Liver (tissue), 9 donors: ENCODE data around the gene SLC12A8. TPM values are rescaled to one million over a fixed set of nuclear protein-coding genes. Genes with fewer than 3 reads are reported as not detected.
A peak's percentile ranks its signal among the peaks of the same experiment; 100 is the strongest.

Experiments used
- DNase-seq: peaks from one replicate; pipeline ENCODE4 v3.0.0-alpha.2; 2017; ENCODE audit warnings: low spot score
- H3K27ac ChIP-seq, 2 donors: one replicate each; pipeline ENCODE4 v1.7.0; 2013; ENCODE audit warnings: inconsistent platforms in 2 of 2, low read length in 2 of 2, control low read depth in 1 of 2, low read depth in 1 of 2, mild to moderate bottlenecking in 1 of 2
- H3K27me3 ChIP-seq, 4 donors: one replicate each; pipeline versions ENCODE4 v1.6.1 to v1.7.0; 2013; ENCODE audit warnings: low read length in 3 of 4, inconsistent platforms in 1 of 4, mild to moderate bottlenecking in 1 of 4, moderate library complexity in 1 of 4; ENCODE audit not compliant: control insufficient read depth in 4 of 4, insufficient read depth in 4 of 4
- H3K36me3 ChIP-seq, 4 donors: one replicate each; pipeline versions ENCODE4 v1.6.1 to v1.7.0; 2013; ENCODE audit warnings: low read length in 3 of 4, mild to moderate bottlenecking in 3 of 4, low read depth in 1 of 4, moderate library complexity in 1 of 4; ENCODE audit not compliant: control insufficient read depth in 4 of 4, insufficient read depth in 3 of 4
- H3K4me1 ChIP-seq, 4 donors: one replicate each; pipeline versions ENCODE4 v1.6.1 to v1.7.0; 2013; ENCODE audit warnings: low read length in 3 of 4, mild to moderate bottlenecking in 3 of 4, moderate library complexity in 1 of 4; ENCODE audit not compliant: control insufficient read depth in 4 of 4, insufficient read depth in 4 of 4
- H3K4me3 ChIP-seq, 3 donors: one replicate each; pipeline versions ENCODE4 v1.6.1 to v1.7.0; 2013; ENCODE audit warnings: low read length in 3 of 3, control low read depth in 1 of 3, low read depth in 1 of 3, mild to moderate bottlenecking in 1 of 3
- H3K9ac ChIP-seq, 2 donors: one replicate each; pipeline ENCODE4 v1.7.0; 2013; ENCODE audit warnings: low read length in 2 of 2, mild to moderate bottlenecking in 2 of 2, moderate library complexity in 2 of 2, control low read depth in 1 of 2, low read depth in 1 of 2
- H3K9me3 ChIP-seq, 4 donors: one replicate each; pipeline versions ENCODE4 v1.6.1 to v1.7.0; 2013; ENCODE audit warnings: low read length in 3 of 4; ENCODE audit not compliant: control insufficient read depth in 4 of 4
- EGR1 ChIP-seq, 2 donors: IDR thresholded peaks; 2 replicates each; pipeline ENCODE4 v1.6.1; 2016 to 2018; ENCODE audit warnings: antibody characterized with exemption in 2 of 2, low read depth in 2 of 2
- FOXA1 ChIP-seq: IDR thresholded peaks from 2 replicates; pipeline ENCODE4 v1.6.1; 2016; ENCODE audit warnings: antibody characterized with exemption
- FOXA2 ChIP-seq: IDR thresholded peaks from 2 replicates; pipeline ENCODE4 v1.6.1; 2016; ENCODE audit warnings: antibody characterized with exemption
- GABPA ChIP-seq, 2 donors: IDR thresholded peaks in 1 of 2; conservative IDR thresholded peaks in 1 of 2; 2 replicates each; pipeline ENCODE4 v1.6.1; 2016; ENCODE audit warnings: antibody characterized with exemption in 2 of 2, mild to moderate bottlenecking in 1 of 2, moderate library complexity in 1 of 2
- HNF4A ChIP-seq, 2 donors: conservative IDR thresholded peaks; 2 replicates each; pipeline ENCODE4 v1.6.1; 2016; ENCODE audit warnings: antibody characterized with exemption in 2 of 2, mild to moderate bottlenecking in 2 of 2
- NR2F2 ChIP-seq: IDR thresholded peaks from 2 replicates; pipeline ENCODE4 v1.6.1; 2016; ENCODE audit warnings: antibody characterized with exemption
- RXRA ChIP-seq, 2 donors: IDR thresholded peaks; 2 replicates each; pipeline ENCODE4 v1.6.1; 2017 to 2018; ENCODE audit warnings: antibody characterized with exemption in 2 of 2, mild to moderate bottlenecking in 1 of 2
- SP1 ChIP-seq: IDR thresholded peaks from 2 replicates; pipeline ENCODE4 v1.6.1; 2018; ENCODE audit warnings: antibody characterized with exemption, mild to moderate bottlenecking
- YY1 ChIP-seq: IDR thresholded peaks from 2 replicates; pipeline ENCODE4 v1.6.1; 2016; ENCODE audit warnings: antibody characterized with exemption, mild to moderate bottlenecking
- WGBS: extraction: QIAGEN DNeasy Blood & Tissue Kit; methylation state at CpG from one replicate; pipeline ENCODE4 v1.1.7; 2013; 5-methylcytosine and 5-hydroxymethylcytosine counted together
- polyA plus RNA-seq, 2 donors: library from polyadenylated mRNA; stranded (reverse) in 1 of 2; unstranded in 1 of 2; fragments of 200-250 nt in 1 of 2; fragments of >200 nt in 1 of 2; fragmentation: Nextera tagmentation in 1 of 2; extraction: Ambion mirVana in 1 of 2; gene quantifications; one replicate each; pipeline versions ENCODE4 v1.2.1 to v1.2.3, GENCODE V29; 2013 to 2015
- total RNA-seq, 2 donors: library from RNA; depleted of rRNA; stranded (reverse); fragments of >200 nt; gene quantifications; one replicate each; pipeline ENCODE4 v1.2.3, GENCODE V29; 2014
- TF ChIP-seq, protein P1 (sequence below): IDR thresholded peaks from 2 replicates; pipeline ENCODE4 v1.6.1; 2016; ENCODE audit warnings: antibody characterized with exemption
- TF ChIP-seq, protein P2 (sequence below): IDR thresholded peaks from 2 replicates; pipeline ENCODE4 v1.6.1; 2016; ENCODE audit warnings: antibody characterized with exemption
- TF ChIP-seq, protein P3 (sequence below): IDR thresholded peaks from 2 replicates; pipeline ENCODE4 v1.6.1; 2016; ENCODE audit warnings: antibody characterized with exemption, mild to moderate bottlenecking
- donor health status: healthy.
- donor health status: healthy.
- donor health status: healthy.
- donor health status: healthy.
- donor health status: healthy.

The SLC12A8 gene
- total and polyA plus RNA-seq, 4 donors = 2.7 to 20.3 (median 5.5) TPM

DNA sequence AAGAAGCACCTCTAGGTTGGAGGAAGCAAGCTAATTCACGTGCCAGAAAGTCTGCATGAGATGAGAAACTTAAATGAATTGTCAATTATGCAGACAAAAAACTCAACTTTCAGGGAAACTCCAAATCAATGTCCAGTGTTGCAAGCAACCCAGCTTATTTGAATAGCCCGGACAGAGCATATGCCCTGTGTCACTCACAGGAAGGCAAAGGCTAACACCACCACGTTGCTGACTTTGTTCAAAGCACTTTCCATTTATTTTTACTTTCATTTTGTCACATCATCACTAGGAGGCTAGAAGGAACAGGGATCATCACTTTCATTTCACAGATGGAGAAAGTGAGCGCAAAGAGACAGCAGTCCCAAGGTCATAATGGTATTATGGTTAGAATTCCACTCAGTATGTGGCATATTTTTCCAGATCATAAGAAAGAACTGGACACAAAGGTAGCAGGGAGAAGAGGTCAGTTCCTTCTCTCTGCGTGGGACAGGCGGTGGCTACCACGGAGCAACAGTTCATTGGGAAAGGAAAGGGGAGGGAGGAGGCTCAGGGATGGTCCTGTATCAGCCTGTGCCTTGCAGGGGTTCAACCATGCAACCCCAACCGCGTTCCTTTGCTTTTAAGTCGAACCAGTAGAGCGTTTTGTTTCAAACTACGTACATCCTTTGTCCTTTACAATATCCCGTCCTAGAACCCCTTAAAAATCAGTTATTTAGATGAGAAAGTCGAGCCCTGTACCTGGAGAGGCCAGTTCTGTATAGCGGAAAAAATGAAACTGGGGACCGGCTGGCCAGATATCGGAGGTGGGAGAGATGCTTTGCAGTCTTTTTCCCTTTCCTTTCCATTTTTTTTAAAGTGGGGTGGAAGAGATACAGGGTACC, 157.9 kb downstream of the SLC12A8 start (continued):
- TF ChIP-seq, protein P1, sequence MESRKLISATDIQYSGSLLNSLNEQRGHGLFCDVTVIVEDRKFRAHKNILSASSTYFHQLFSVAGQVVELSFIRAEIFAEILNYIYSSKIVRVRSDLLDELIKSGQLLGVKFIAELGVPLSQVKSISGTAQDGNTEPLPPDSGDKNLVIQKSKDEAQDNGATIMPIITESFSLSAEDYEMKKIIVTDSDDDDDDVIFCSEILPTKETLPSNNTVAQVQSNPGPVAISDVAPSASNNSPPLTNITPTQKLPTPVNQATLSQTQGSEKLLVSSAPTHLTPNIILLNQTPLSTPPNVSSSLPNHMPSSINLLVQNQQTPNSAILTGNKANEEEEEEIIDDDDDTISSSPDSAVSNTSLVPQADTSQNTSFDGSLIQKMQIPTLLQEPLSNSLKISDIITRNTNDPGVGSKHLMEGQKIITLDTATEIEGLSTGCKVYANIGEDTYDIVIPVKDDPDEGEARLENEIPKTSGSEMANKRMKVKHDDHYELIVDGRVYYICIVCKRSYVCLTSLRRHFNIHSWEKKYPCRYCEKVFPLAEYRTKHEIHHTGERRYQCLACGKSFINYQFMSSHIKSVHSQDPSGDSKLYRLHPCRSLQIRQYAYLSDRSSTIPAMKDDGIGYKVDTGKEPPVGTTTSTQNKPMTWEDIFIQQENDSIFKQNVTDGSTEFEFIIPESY = peak; percentile 63
- TF ChIP-seq NR2F2 = peak; percentile 36
- TF ChIP-seq SP1 = peak; percentile 83

DNA sequence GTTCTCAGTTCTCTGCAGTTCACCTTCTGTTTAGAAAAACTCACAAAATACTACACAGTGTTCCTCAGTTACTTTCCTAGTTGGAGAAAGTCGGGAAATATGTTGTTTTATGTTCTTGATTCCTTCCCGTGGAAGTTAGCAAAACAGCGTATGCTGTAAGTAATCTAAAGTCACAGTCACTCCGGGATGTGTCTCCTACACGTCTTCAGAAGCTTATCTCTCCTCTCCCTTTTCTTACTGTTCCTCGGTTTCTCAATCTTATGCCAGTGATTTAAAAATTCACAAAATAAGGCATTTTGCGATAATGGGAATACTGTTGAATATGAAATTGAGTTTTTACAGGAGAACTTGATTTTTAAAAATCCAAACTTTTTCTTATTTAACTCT, 158.5 kb downstream of the SLC12A8 start:
- no peak for DNase-seq
- no peaks in the 10 kb centered on the region for H3K27me3 ChIP-seq
- H3K36me3 ChIP-seq = no peaks in the 10 kb centered on the region
- WGBS = 60% methylated on average over 7 of the region's 7 CpGs
- H3K27ac ChIP-seq = peak overlapping the region; percentile 78 to 84
- TF ChIP-seq FOXA2 = no peak
- TF ChIP-seq, protein P1 = no peak
- TF ChIP-seq SP1 = no peak
- no peak for TF ChIP-seq FOXA1
- TF ChIP-seq, protein P2, sequence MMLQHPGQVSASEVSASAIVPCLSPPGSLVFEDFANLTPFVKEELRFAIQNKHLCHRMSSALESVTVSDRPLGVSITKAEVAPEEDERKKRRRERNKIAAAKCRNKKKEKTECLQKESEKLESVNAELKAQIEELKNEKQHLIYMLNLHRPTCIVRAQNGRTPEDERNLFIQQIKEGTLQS = no peak
- H3K4me1 ChIP-seq = peaks cover 4 to 29% (median 21%) of the 10 kb centered on the region in 4 donors
- no peaks in the 10 kb centered on the region for H3K9me3 ChIP-seq
- peak overlapping the region in 1 of 3 donors; percentile 80 for H3K4me3 ChIP-seq
- H3K9ac ChIP-seq = peak overlapping the region; percentile 11 to 84

DNA sequence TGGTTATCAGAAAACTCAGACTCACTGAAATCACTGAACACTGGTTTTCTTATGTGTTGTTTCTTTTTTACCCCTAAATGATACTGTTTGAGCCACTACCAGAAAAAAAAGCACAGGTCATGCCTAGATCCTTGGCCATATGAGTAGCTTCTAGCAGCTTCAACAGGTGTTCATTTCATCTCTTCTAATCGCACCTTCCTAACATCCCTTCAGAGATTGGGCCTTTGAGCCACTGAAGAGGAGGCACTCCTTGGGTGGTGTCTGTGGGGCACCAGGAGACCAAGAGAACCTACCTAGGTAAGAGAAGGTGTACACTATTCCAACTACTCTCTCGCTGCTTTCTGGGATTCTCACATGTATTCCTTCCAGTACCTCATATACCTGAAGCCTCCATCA, 159.2 kb downstream of the SLC12A8 start:
- H3K9me3 ChIP-seq = no peaks in the 10 kb centered on the region
- 97% methylated on average over 2 of the region's 2 CpGs for WGBS
- no peaks in the 10 kb centered on the region for H3K36me3 ChIP-seq
- TF ChIP-seq GABPA (IDR thresholded peaks at IDR 0.05 in 1 of 2, conservative IDR thresholded peaks at IDR 0.05 in 1 of 2) = no peak
- H3K4me1 ChIP-seq = peaks cover 4 to 29% (median 21%) of the 10 kb centered on the region in 4 donors
- H3K27me3 ChIP-seq = no peaks in the 10 kb centered on the region
- H3K9ac ChIP-seq = no peak overlapping the region
- peak overlapping the region; percentile 6 to 84 for H3K27ac ChIP-seq
- no peak overlapping the region for H3K4me3 ChIP-seq
- DNase-seq = no peak

DNA sequence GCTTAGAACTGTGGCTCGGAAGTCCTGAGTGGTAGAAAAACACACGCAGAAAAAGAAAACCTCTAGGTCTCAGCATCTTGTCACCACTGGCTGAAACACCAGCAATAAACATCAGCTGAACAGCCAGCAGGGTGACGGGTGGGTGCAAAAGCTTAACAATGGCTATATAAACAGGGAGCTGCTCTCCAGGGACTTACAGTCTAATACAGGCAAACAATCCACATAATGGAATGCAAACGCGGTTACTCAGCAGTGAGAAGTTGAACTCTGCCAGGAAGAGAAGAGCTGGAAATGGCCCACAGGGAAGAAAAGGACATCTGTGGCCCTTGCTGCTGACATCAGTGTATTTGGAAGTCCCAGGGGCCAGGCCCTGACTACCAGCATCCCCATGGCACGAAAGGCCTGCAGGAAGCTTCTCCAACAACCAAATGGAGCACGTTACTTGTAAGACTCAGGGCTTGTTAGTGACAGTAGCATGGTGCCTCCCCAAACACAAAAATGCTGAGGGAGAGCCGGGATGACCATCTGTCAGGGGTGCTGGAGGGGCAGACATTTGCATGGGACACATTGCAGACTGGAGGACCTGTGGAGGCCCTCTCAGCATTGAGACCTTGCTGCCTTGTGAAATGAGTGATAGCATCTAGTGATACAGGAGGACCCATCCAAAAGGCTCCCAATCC, 159.8 kb downstream of the SLC12A8 start:
- Histone ChIP-seq H3K9ac (peak overlapping the region in 1 of 2 donors; percentile 12), H3K27me3 (no peaks in the 10 kb centered on the region), H3K36me3 (no peaks in the 10 kb centered on the region), H3K27ac (peak overlapping the region; percentile 0 to 6), H3K9me3 (no peaks in the 10 kb centered on the region), H3K4me3 (no peak overlapping the region), H3K4me1 (peaks cover 4 to 29% (median 21%) of the 10 kb centered on the region in 4 donors)
- no peak for DNase-seq
- 69% methylated on average over 8 of the region's 8 CpGs for WGBS
- TF ChIP-seq YY1 (no peak), EGR1 (IDR thresholded peaks at IDR 0.05; ENCODE audit: low read depth in 2 of 2) (no peak), FOXA1 (no peak), RXRA (IDR thresholded peaks at IDR 0.05) (no peak), SP1 (no peak), GABPA (IDR thresholded peaks at IDR 0.05 in 1 of 2, conservative IDR thresholded peaks at IDR 0.05 in 1 of 2) (no peak), HNF4A (conservative IDR thresholded peaks at IDR 0.05) (no peak)
- TF ChIP-seq, protein P3, sequence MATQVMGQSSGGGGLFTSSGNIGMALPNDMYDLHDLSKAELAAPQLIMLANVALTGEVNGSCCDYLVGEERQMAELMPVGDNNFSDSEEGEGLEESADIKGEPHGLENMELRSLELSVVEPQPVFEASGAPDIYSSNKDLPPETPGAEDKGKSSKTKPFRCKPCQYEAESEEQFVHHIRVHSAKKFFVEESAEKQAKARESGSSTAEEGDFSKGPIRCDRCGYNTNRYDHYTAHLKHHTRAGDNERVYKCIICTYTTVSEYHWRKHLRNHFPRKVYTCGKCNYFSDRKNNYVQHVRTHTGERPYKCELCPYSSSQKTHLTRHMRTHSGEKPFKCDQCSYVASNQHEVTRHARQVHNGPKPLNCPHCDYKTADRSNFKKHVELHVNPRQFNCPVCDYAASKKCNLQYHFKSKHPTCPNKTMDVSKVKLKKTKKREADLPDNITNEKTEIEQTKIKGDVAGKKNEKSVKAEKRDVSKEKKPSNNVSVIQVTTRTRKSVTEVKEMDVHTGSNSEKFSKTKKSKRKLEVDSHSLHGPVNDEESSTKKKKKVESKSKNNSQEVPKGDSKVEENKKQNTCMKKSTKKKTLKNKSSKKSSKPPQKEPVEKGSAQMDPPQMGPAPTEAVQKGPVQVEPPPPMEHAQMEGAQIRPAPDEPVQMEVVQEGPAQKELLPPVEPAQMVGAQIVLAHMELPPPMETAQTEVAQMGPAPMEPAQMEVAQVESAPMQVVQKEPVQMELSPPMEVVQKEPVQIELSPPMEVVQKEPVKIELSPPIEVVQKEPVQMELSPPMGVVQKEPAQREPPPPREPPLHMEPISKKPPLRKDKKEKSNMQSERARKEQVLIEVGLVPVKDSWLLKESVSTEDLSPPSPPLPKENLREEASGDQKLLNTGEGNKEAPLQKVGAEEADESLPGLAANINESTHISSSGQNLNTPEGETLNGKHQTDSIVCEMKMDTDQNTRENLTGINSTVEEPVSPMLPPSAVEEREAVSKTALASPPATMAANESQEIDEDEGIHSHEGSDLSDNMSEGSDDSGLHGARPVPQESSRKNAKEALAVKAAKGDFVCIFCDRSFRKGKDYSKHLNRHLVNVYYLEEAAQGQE = no peak
- TF ChIP-seq, protein P1 = no peak
